Muscle layer of duodenum (tissue), 2 donors: ENCODE data around the gene ACSM2B.
"Not testable (repeated sequence)": the region's sequence is repeated elsewhere in the genome, so short reads cannot be mapped to it uniquely, and the experiment has no call there.

Experiments
- H3K27ac ChIP-seq: one replicate; pipeline ENCODE4 v1.7.0; 2013; ENCODE audit warnings: mild to moderate bottlenecking, low read length
- H3K27me3 ChIP-seq: one replicate; pipeline ENCODE4 v1.7.0; 2013; ENCODE audit warnings: low read depth, mild to moderate bottlenecking, control low read depth, low read length
- H3K36me3 ChIP-seq, 2 donors: one replicate each; pipeline ENCODE4 v1.7.0; 2013; ENCODE audit warnings: low read length in 2 of 2, control low read depth in 1 of 2, mild to moderate bottlenecking in 1 of 2; ENCODE audit not compliant: insufficient read depth in 2 of 2, control insufficient read depth in 1 of 2
- H3K4me1 ChIP-seq, 2 donors: one replicate each; pipeline ENCODE4 v1.7.0; 2013; ENCODE audit warnings: low read length in 2 of 2, mild to moderate bottlenecking in 2 of 2, control low read depth in 1 of 2, moderate library complexity in 1 of 2; ENCODE audit not compliant: insufficient read depth in 2 of 2, control insufficient read depth in 1 of 2
- H3K4me3 ChIP-seq, 2 donors: one replicate each; pipeline ENCODE4 v1.7.0; 2013; ENCODE audit warnings: low read length in 2 of 2, low read depth in 1 of 2, mild to moderate bottlenecking in 1 of 2
- H3K9me3 ChIP-seq, 2 donors: one replicate each; pipeline ENCODE4 v1.7.0; 2013; ENCODE audit warnings: low read length in 2 of 2, control low read depth in 1 of 2, mild to moderate bottlenecking in 1 of 2; ENCODE audit not compliant: control insufficient read depth in 1 of 2
- donor health status: healthy.

ACSM2B gene

DNA sequence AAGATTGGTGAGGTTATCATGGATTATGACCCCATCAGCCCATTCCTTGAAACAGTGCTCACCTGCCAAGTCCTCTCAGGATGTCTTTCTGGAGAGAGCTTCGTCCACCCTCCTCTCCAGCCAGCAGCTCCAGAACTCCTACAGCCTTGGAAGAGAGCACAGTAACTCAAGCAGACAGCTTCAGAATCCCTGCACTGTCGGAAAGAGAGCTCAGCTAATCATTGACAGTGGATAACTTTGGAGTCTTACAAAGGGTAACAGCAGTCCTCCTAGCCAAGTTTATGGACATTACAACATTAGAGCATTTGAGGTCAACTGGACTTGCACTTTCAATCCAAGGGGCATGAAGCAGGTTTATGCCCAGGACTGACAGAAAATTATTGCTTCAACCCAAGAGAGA lies at the start of gene ACSM2B:
Gene ACSM2B (minus strand): TSS at position 223 of the 400 bp plus-strand sequence. CDS start 11,522 bp downstream, outside the sequence.
- H3K9me3 ChIP-seq, H3K27ac ChIP-seq, H3K27me3 ChIP-seq, H3K4me3 ChIP-seq, H3K36me3 ChIP-seq, H3K4me1 ChIP-seq: not testable (repeated sequence)

DNA sequence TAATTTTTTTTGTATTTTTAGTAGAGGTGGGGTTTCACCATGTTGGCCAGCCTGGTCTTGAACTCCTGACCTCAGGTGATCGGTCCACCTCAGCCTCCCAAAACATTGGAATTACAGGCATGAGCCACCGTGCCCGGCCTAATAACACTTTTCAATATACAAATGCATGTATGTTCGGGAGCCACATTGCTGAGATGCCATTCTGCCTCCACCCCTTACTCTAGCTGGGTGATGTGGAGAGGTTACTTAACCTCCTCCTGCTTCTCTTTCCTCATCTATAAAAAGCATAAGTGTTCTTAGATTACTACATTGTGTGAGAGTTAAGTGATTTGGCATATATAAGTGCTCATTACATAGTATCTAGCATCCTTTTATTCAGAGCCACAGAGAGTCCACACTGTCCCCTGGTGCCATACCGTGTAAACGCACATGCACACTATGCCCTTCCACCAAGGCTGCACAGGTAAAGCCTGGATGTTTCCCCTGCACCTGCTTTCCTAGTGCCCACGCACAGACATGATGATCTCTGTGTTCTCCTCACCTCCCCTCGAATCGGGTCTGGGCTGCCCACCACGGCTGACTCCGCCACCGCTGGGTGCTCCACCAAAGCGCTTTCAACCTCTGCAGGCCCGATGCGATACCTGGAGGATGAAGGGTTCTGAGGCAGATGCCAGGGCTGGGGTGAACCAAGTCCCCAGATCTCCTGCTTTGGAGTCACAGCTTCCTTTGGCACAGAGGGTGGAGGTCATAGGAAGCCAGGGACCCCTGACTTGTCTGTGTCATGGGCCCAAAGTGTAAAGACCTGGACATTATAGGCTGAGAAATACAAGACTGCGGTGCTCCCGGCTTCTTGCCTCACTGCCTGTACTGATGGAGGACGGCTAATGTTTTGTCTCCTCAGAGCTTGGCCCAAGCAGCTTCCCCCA lies 49.0 kb upstream of the ACSM2B start:
- H3K27ac ChIP-seq, result no peak overlapping the region
- H3K4me1 ChIP-seq, result no peaks in the 10 kb centered on the region
- H3K36me3 ChIP-seq, result no peaks in the 10 kb centered on the region
- H3K4me3 ChIP-seq, result no peak overlapping the region
- H3K27me3 ChIP-seq, result no peaks in the 10 kb centered on the region
- H3K9me3 ChIP-seq, result no peaks in the 10 kb centered on the region

- Histone ChIP-seq H3K4me1 (no peaks in the 10 kb centered on the region), H3K36me3 (no peaks in the 10 kb centered on the region), H3K4me3 (no peak overlapping the region), H3K9me3 (no peaks in the 10 kb centered on the region), H3K27me3 (no peaks in the 10 kb centered on the region), H3K27ac (no peak overlapping the region)
Measured at GRCh38 chr16:20624205-20624604, 48.0 kb upstream of the ACSM2B start.

GRCh38 chr16:20622498-20622870 lies 46.3 kb upstream of the ACSM2B start:
- Histone ChIP-seq H3K4me1 (no peaks in the 10 kb centered on the region), H3K27ac (no peak overlapping the region), H3K27me3 (no peaks in the 10 kb centered on the region), H3K4me3 (no peak overlapping the region), H3K9me3 (no peaks in the 10 kb centered on the region), H3K36me3 (no peaks in the 10 kb centered on the region)

GRCh38 chr16:20621406-20621805 lies 45.2 kb upstream of the ACSM2B start:
- Histone ChIP-seq H3K9me3 (no peaks in the 10 kb centered on the region), H3K27me3 (no peaks in the 10 kb centered on the region), H3K4me1 (no peaks in the 10 kb centered on the region), H3K27ac (no peak overlapping the region), H3K36me3 (no peaks in the 10 kb centered on the region), H3K4me3 (no peak overlapping the region)

DNA sequence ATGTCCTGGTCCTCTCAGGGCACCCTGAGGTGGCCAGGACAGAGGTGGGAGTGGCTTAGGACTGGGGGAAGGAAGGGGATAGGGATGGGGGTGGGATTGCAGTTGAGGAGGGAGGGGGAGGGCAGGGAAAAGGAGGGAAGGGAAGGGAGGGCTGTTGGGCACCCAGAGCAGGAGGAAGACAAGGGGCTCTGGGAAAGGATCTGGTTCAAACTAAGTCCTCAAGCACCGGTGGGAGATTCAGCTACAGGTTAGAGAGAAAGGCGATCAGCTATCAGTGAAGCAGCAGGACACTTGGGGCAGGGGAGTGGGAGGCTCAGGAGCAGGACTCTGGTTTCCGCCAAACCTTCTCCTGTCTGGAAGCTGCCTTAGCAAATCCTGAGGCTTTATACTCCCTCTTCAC lies 44.6 kb upstream of the ACSM2B start:
- Histone ChIP-seq H3K27me3 (no peaks in the 10 kb centered on the region), H3K4me1 (no peaks in the 10 kb centered on the region), H3K4me3 (no peak overlapping the region), H3K27ac (no peak overlapping the region), H3K9me3 (no peaks in the 10 kb centered on the region), H3K36me3 (no peaks in the 10 kb centered on the region)

GRCh38 chr16:20620003-20620402 lies 43.8 kb upstream of the ACSM2B start:
- Histone ChIP-seq H3K36me3 (no peaks in the 10 kb centered on the region), H3K4me3 (no peak overlapping the region), H3K4me1 (no peaks in the 10 kb centered on the region), H3K27ac (no peak overlapping the region), H3K27me3 (no peaks in the 10 kb centered on the region), H3K9me3 (no peaks in the 10 kb centered on the region)

DNA sequence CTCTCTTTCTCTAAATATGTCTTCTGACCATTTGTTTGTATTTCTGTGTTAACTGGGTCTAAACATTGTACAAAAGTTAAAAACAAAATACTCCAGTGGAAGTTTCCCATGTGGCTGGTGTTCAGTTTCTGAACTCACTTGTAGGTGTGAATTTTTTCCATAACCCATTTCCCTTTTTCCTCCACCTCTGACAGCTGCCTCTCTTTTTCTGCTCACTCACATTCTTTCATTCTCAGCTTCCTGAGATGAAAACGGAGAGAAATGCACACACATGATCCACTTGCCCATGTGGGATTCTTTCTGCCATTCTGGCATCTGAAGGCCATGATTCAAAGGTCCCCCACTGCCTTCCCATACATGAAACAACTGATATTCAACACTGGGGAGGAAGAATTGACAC lies 41.1 kb upstream of the ACSM2B start:
- H3K27ac ChIP-seq, result no peak overlapping the region
- no peaks in the 10 kb centered on the region for H3K27me3 ChIP-seq
- H3K36me3 ChIP-seq, result no peaks in the 10 kb centered on the region
- no peaks in the 10 kb centered on the region for H3K9me3 ChIP-seq
- H3K4me1 ChIP-seq, result peaks cover 0 to 9% of the 10 kb centered on the region in 2 donors
- H3K4me3 ChIP-seq, result no peak overlapping the region

DNA sequence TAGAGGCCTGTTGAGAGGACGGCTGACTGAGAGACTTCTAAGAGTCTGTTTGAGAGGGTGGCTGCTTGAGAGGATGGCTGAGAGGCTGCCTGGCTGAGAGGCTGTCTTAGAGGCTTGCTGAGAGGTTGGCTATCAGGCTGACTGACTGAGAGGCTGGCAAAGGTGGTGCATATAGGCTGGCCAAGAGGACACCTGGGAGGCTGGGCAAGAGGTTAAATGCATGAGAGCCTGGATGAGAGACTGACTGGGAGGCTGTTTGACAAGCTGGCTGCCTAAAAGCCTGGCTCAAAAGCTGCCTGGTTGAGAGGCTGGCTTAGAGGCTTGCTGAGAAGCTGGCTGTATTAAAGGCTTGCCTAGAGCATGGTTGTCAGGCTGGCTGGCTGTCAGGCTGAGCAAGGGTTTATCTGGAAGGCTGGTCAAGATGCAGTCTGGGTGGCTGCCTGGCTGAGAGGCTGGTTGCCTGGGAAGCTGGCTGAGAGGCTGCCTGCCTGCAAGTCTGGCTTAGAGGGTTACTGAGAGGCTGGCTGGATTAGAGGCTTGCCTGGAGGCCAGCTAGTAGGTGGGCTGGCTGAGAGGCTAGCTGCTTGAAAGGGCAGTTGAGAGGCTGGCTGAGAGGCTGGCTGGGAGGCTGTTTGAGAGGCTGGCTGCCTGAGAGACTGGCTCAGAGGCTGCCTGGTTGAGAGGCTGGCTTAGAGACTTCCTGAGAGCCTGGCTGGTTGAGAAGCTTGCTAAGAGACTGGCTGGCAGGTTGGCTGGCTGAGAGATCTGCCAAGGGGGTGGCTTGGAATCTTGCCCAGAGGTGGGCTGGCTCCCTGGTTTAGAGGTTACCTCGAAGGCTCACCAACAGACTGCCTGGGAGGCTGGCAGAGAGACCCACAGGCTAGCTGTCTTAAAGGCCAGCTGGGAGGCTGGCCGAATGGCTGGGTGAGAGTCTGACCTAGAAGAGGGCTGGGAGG lies 38.3 kb upstream of the ACSM2B start:
- no peaks in the 10 kb centered on the region for H3K27me3 ChIP-seq
- no peak overlapping the region for H3K4me3 ChIP-seq
- H3K9me3 ChIP-seq, result no peaks in the 10 kb centered on the region
- no peak overlapping the region for H3K27ac ChIP-seq
- no peaks in the 10 kb centered on the region for H3K36me3 ChIP-seq
- H3K4me1 ChIP-seq, result peaks cover 5 to 24% of the 10 kb centered on the region in 2 donors

DNA sequence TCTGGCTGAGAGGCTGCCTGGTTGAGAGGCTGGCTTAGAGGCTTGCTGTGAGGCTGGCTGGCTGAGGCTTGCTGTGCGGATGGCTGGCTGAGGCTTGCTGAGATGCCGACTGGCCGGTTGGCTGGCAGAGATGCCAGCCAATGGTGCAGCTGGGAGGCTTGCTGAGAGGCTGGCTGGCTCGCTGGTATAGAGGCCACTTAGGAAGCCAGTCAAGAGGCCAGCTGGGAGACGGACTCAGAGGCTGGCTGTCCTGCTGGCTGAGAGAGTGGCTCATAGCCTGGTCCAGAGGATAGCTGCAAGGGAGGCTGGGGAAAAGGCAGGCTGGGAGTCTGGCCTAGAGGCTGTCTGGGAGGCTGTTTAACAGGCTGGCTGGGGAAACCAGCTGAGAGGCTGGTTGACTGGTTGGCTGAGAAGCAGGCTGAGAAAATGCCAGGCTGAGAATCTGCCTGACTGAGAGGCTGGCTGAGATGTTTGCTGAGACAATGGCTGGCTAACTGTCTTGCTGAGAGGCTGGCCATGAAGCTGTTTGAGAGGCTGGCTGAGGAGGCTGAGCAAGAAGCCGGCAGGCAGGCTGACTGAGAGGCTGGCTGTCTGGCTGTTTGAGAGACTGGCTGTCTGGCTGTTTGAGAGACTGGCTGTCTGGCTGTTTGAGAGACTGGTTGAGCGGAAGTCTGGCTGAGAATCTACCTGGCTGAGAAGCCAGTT lies 37.5 kb upstream of the ACSM2B start:
- Histone ChIP-seq H3K36me3 (no peaks in the 10 kb centered on the region), H3K27ac (no peak overlapping the region), H3K4me3 (no peak overlapping the region), H3K9me3 (no peaks in the 10 kb centered on the region), H3K27me3 (no peaks in the 10 kb centered on the region), H3K4me1 (peaks cover 5 to 24% of the 10 kb centered on the region in 2 donors)
